SH-SY5Y (cell line): ENCODE results near the gene GSTP1.

Experiments used
- GATA2 ChIP-seq: IDR thresholded peaks from 2 replicates; pipeline ENCODE4 v1.6.1; 2011; ENCODE audit warnings: mild to moderate bottlenecking, low read depth, low read length
- GATA3 ChIP-seq: IDR thresholded peaks from 2 replicates; pipeline ENCODE4 v1.6.1; 2011; ENCODE audit warnings: low read depth, mild to moderate bottlenecking, low read length, moderate library complexity

- TF ChIP-seq GATA2 (no peak), GATA3 (no peak)
Observed at GRCh38 chr11:67576735-67577475, 6.7 kb upstream of the GSTP1 start.
